SIG-M5 treated with dmso at 0.1 percent for 504 hours (cell line): ENCODE data around the gene MYOF.
"Not testable (repeated sequence)": the region's sequence is repeated elsewhere in the genome, so short reads cannot be mapped to it uniquely, and the experiment has no call there.

Experiments
- DNase-seq: peaks from one replicate; lab custom pipeline; 2025; ENCODE audit not compliant: unreplicated experiment; lab: John Stamatoyannopoulos, UW

MYOF gene

GRCh38 chr10:93458821-93459257 lies 23.3 kb downstream of the MYOF start:
- DNase-seq, result peak; percentile 39

- no peak for DNase-seq
Measured at GRCh38 chr10:93457511-93457910, 24.6 kb downstream of the MYOF start.

- DNase-seq, result no peak
Measured at GRCh38 chr10:93456480-93456879, 25.7 kb downstream of the MYOF start.

- DNase-seq, result no peak
Measured at GRCh38 chr10:93454736-93455135, 27.4 kb downstream of the MYOF start.

GRCh38 chr10:93454146-93454545 lies 28.0 kb downstream of the MYOF start:
- DNase-seq, result no peak

- DNase-seq, result no peak
Measured at GRCh38 chr10:93452143-93452542, 30.0 kb downstream of the MYOF start.

GRCh38 chr10:93451244-93451947 lies 30.7 kb downstream of the MYOF start:
- no peak for DNase-seq

GRCh38 chr10:93447970-93448369 lies 34.2 kb downstream of the MYOF start:
- no peak for DNase-seq

- no peak for DNase-seq
Measured at GRCh38 chr10:93447019-93447418, 35.1 kb downstream of the MYOF start.

GRCh38 chr10:93445978-93446720 lies 36.0 kb downstream of the MYOF start:
- DNase-seq, result no peak

- DNase-seq, result peak; percentile 67
Measured at GRCh38 chr10:93445097-93445960, 36.8 kb downstream of the MYOF start.

GRCh38 chr10:93443481-93443880 lies 38.7 kb downstream of the MYOF start:
- no peak for DNase-seq

- not testable (repeated sequence) for DNase-seq
Measured at GRCh38 chr10:93442721-93443120, 39.4 kb downstream of the MYOF start.

- no peak for DNase-seq
Measured at GRCh38 chr10:93440591-93441091, 41.5 kb downstream of the MYOF start.

GRCh38 chr10:93438613-93439253 lies 43.4 kb downstream of the MYOF start:
- DNase-seq, result peak; percentile 23

GRCh38 chr10:93437946-93438612 lies 44.1 kb downstream of the MYOF start:
- DNase-seq, result no peak

- DNase-seq, result peak; percentile 71
Measured at GRCh38 chr10:93437086-93437945, 44.8 kb downstream of the MYOF start.

- no peak for DNase-seq
Measured at GRCh38 chr10:93436591-93437085, 45.5 kb downstream of the MYOF start.
